ENCODE measurements around the gene TYSND1.
"Not testable (repeated sequence)": the region's sequence is repeated elsewhere in the genome, so short reads cannot be mapped to it uniquely, and the experiment has no call there.

Gene TYSND1

DNA sequence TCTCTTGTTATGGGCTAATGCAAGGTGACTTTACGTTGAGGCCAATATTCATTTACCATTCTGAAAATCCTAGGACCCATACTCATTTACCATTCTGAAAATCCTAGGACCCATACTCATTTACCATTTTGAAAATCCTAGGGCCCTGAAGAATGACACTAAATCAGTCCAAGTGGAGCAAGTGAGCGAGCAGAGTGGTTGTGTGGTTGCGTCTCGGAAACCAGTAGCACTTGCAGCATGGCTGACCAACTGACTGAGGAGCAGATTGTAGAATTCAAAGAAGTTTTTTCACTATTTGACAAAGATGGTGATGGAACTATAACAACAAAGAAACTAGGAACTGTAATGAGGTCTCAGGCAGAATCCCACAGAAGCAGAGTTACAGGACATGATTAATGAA, 16.9 kb upstream of the TYSND1 start:
- peak; percentile 40 for DNase-seq

DNA sequence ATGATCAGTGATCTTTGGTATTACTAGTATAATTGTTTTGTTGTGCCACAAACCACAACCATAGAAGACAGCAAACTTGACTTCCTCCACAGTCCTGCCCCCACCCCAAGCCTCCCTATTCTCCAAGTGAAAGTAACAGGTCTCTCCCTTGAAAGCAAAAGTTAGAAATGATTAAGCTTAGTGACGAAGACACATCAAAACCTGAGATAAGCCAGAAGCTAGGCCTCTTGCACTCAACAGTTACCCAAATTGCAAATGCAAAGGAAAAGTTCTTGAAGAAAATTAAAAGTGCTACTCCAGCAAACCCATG, 16.3 kb upstream of the TYSND1 start:
- peak; percentile 78 for DNase-seq

DNA sequence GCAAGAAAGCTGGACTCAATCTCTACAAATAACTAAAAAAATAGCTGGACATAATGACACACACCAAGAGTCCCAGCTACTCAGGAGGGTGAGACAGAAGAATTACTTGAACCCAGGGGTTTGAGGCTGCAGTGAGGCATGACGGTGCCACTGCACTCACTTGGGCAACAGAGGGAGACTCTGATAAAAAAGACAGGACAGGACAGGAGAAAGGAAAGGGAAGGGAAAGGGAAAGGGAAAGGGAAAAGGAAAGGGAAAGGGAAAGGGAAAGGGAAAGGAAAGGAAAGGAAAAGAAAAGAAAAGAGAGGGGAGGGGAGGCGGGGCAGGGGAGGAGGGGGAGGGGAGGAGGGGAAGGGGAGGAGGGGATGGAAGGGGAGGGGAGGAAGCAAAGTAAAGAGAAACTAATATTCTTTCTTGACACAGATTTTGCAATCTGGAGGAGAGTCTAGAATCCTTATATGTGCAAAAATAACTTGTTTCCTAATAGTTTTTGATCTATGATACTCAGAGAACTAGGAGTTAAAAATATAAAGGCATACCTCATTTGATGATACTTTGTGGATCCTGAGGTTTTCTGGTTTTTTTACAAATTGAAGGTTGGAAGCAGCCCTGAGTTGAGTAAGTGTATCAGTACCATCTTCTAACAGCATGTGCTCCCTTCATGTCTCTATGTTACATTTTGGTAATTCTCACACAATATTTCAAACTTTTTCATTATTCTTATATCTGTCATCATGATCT, 15.8 kb upstream of the TYSND1 start:
- no peak for DNase-seq

DNA sequence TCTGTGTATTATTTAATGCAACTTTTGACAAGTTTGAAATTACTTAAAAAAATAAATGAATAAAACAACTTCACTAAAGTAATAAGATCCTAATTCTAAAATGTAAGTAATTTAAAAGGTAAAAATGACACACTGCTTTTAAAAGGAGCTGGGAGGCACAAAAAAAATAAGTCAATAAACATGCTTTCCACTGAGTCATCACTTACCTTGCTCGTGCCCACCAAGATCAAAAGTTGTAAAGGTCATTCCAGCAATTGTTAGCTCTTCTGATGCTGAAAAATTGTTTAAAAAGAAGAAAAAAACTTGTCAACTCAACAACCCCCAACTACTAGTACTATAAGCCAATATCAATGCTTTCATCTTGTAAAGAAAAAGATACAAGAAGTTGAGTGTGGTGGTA, 14.3 kb upstream of the TYSND1 start:
- DNase-seq, result no peak

DNA sequence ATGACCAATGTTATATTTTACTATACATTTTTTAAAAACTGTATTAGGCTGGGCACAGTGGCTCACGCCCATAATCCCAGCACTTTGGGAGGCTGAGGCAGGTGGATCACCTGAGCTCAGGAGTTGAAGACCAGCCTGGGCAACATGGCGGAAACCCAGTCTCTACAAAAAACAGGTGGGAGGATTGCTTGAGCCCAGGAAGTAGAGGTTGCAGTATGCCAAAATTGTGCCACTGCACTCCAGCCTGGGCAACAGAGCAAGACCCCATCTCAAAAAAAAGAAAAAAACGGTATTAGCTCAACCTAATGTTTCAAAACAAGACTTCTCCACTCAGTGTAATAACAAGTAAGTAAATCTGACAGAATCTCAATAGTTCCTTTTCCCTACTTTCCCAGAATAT, 12.9 kb upstream of the TYSND1 start:
- DNase-seq, result not testable (repeated sequence)

DNA sequence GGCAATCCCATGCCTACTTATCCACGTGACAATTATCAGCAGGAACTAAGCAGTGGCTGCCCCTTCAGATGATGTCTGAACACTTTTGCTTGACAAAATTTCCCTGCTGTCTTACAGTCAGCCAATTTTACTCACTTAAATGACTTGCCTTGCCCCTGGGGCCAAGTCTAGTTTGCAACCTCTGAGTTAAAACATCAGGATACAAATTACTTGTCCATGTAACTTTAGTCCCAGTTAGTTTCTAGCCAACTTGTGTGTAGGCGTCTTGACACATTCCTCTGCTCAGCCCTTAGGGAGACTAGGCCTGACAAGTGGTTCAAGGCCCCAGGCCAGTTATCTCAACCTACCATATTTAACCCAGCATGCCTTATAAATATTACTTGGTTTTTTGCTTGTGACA, 11.6 kb upstream of the TYSND1 start:
- DNase-seq, result no peak

DNA sequence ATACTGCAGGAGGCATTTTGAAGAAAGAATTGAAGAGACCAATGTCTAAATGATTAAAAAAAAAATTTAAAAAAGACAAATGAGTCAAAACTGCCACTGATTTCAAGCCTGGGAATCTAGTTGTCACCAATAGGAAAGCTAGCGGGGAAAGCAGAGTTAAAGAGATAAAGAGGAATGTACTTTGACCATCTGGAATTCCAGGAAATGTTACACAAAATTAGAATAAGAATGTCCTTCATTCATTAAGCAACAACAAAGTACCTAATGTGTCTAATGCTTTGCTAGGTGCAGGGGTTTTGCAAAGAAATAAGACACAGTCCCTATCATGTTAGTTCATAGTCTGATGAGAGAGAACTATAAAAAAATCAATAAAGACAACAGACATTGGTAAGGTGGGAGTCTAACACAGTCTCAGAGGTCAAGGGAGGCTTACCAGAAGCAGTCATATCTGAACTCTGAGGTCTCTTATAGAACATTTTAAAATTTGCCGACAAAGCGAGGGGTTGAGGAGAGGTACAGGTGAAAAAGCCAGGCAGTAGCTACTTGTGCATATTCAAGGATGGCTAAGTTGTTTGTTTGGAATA, 8.8 kb upstream of the TYSND1 start:
- DNase-seq, result no peak

DNA sequence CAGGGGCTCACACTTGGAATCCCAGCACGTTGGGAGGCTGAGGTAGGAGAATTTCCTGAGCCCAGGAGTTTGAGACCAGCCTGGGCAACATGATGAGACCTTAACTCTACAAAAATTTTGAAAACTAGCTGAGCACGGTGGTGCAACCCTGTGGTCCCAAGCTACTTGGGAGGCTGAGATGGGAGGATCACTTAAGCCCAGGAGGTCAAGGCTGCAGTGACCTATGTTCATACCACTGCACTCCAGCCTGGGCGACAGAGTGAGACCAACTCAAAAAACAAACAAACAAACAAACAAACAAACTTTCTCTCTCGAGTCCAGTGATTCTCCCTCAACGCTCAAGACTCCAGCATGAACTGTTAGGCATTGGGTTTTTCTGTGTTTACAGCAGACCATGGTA, 2.0 kb upstream of the TYSND1 start:
- no peak for DNase-seq

DNA sequence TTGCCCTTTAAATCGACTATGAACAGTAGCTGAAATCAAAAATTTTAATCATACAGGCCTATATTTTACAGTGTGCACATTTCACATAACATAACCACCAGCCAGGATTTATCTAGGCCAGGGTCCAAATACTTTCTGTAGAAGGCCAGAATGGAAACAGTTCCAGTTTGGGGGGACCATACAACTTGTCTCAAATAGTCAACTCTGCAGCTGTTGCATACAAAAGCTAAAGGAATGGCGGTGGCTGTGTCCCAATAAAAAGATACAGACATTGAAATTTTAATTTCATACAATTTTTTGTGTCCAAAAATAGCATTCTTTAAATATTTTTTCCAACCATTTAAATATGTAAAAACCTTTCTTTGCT, 742 bp upstream of the TYSND1 start:
- no peak for DNase-seq

DNA sequence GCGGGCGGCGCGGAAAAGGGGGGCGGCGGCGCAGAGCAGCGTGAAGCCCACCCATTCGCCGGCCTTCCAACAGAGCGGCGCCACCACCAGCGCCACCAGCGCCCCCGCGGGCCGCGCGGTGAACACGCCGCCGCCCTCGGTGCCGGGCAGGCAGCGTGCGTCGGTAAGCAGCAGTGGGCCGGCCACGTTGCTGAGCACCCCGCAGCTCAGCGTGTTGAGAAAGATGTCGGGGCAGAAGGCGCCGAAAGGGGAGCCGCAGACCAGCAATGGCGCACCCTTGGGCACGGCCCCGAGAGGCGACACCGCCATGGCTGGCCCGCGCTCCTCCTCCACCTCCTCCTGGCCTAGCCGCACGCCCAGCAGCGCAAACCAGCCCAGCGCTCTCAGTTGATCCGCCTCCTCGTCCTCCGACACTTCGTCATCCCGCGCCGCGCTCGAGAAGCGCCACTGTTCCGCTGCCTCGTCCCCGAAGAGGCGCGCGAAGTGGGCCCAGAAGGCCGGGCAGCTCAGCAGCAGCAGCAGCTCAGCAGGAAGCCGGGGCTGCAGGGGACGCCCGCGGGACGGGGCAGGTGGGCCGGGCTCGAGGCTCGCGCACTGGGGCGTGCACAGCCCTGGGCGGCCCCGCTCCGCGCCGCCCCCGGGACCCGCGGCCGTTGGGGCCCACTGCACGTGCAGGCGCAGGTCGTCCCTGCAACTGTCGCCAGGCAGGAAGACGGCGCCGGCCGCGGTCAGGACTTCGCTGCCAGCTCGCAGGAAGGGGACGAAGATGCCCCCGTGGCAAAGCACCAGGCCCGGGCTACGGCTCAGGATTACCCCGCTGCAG, 623 bp downstream of the TYSND1 start:
- DNase-seq, result peak; percentile 80

DNA sequence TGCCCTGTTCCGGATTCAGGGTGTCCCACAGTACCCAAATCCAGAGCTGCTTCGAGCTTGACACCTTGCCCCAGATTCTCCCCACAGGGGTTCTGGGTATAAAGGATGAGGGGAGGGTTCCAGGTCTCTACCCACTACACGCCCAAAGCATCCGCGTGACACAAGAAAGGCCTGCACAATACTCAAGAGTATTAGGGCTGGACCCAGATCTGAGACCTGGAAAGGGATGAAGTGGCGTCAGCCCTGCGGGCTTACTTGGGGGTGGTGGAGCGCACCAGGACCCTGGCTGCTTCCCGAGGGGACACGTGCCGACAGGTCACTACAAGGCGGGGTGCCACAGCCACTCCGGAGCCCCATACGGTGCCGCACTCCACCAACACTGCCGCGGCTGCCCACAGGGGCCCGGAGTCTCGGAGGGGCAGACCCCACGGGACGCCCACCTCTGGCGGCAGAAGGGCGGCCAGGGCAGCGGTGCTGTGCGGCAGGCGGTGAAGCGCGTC, 1.3 kb downstream of the TYSND1 start:
- DNase-seq, result no peak

DNA sequence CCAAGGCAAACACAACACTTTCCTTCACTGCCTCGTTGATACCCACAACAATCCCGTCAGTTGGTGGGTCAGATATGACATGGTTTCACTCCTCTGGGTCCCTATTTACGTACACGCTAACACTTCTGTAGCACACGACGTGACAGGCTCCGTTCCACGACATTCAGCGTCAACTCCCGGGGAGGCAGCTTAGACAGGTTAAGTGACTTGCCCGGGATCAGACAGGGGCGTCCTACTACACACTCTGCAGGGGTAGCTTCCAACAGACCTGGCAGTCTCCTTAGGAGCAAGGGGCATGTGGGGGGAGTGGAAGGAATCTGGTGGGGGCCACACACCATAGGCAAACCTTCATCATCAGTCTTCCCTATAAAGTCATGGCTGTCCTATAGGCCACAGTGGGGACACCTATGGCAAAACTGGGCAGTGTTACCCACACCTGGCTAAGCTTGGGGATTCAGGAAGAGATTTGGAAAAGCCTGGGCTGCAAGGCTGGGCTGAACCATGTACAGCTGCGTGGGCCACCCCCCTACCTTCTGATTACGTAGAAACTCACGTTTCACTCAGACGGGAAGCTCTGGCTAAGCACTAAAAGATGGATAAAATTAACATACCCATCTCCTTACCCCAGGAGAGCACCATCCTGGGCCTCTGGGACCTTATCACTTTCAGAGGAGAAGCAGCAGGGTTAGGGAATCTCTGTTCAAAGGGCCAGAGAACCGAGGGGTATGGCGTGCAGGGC, 2.0 kb downstream of the TYSND1 start:
- DNase-seq, result no peak

DNA sequence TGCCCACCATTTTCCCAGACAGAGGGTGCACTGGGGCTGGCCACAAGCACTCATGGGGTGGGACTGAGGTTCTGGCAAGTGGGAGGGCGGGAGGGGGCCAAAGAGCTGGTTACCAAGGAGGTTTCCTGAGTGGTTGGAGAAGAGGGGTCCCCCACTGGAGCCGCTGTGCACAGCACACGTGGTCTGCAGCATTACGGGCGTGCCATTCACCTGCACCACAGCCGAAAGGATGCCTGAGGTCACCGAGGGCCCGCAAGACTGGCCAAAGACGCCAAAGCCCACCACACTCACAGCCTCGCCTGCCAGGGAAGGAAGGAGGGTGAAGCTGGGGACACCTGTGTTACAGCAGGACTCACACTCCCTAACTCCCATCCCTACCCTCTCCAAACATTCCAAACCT, 3.9 kb downstream of the TYSND1 start:
- no peak for DNase-seq

DNA sequence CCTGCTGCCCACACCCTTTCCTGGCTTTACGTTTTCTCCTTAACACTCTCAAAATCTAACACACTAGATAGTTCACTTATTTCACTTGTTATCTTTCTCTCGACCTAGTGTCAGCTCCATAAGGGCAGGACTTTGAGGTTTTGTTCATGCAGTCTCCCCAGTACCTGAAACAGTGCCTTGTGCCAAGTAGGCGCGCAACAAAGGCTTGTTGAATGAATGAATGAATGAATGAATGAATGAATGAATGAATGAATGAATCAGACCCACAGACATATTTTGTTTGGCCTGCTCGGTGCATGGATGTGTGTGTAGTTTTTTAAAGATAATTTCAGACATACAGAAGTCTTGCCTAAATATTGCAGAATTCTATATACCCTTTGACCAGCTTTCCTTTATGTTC, 6.2 kb downstream of the TYSND1 start:
- no peak for DNase-seq

DNA sequence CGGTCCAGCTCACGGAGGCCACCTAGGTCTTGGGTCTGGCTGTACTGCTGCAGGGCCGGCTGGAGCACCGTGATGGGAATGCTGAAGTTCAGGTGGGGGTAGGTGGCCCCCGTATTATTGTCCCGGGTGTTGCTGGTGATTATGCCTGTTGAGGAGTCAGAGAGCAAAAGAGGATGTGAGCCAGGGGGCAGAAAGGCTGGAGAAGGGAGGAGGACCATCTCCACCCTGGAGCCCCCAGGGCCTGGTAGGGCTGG, 6.6 kb downstream of the TYSND1 start:
- no peak for DNase-seq

DNA sequence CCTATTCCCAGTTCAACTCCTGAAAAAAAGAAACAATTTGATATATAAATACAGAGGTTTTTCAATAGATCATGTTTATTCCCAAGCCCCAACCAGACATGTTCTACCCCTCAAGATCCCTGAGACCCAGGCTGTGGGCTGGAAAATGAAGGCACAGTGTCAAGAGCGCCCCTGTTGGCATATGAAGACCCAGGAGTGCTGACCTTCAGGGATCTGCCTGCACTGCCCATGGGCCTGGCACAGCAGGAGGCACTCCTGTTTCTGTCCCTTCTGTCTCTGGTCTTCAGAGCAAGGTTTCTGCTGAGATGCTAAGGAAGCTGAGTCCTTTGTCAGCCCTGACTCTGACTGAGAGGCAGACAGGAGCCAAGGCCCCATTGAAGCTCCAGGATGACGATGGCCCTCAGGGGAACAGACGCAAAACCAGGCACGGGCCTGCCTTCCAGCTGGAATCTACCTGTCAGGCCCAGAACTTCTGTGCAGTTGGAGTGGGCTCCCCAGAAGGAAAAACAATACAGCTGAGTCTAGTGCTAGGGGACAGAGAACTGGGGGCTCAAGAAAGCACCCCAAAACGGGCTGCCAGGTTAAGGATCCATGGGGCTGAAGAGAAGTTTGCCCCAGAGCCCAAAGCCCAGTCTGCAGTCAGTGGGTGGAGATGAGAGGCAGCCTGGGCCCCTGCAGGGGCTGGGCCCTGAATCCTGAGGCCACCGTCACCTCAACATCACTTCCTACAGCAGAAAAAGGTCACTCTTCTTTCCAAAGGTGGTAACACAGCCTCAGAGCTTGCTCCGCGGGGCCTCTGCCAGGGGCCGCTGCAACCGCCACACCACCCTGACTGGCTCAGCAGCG, 7.1 kb downstream of the TYSND1 start:
- DNase-seq, result no peak

DNA sequence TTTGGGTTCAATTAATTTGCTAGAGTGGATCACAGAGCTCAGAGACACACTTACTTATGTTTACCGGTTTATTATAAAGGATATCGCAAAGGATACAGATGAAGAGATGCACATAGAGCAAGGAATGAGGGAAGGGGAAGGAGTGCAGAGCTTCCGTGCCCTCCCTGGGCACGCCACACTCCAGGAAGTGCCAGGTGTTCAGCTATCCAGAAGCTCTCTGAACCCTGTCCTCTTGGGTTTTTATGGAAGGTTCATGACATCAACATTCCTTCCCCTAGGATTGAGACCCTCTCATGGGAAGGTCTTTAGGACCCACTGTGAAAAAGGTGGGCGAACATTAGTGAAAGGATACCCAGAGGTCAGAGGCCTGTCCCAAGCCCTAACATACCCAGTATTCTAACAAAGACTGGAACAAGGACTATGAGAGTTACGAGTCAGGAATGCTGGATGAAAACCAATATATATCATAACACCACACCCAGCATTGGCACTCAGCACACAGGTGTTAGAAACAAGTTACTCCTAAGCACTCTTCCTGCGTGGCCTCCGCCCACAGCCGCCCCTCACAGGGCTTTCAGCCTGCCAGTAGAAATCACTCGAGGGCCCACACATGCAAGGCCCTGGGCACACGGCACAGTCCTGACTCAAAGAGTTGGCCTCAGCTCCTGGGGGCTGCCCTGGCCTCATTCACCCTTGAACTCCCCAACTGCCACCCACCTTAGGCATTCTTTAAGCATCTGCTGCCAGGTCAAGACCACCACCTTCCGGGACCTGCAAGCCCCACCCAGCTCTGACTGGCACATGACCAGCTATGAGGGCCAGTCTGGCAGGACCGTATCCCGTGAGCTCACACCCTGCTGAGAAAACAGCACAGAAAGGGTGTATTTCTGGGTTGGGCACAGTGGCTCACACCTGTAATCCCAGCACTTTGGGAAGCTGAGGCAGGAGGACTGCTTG, 8.3 kb downstream of the TYSND1 start:
- no peak for DNase-seq

DNA sequence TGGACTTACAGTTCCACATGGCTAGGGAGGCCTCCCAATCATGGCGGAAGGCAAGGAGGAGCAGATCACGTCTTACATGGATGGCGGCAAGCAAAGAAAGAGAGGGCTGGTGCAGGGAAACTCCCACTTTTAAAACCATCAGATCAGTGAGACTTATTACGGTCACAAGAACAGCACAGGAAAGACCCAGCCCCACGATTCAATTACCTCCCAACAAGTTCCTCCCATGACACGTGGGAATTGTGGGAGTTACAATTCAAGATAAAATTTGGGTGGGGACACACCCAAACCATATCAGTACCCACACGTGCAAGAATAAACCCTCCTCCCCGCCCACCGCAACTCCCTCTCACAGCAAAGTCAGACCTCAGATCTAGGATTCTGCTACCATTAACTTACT, 9.4 kb downstream of the TYSND1 start:
- no peak for DNase-seq

DNA sequence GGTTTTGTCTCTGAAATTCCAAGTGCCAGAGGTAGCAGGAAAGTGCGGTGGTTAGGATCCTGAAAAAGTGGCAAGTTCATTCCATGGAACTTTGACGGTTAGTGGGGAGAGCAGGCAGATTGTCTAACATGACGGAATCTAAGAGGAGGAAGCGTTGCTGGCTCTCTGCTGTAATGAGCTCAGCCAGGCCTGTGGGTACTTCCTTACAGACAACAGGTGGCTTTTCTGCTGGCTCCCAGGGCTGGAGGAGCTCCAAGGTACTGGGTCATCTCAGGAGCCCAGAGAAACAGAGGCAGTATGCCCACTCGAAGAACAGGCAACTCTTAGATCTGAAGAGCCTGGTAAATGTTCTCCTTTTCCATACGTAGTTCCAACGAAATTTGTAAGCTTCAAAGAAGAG, 10.8 kb downstream of the TYSND1 start:
- no peak for DNase-seq

DNA sequence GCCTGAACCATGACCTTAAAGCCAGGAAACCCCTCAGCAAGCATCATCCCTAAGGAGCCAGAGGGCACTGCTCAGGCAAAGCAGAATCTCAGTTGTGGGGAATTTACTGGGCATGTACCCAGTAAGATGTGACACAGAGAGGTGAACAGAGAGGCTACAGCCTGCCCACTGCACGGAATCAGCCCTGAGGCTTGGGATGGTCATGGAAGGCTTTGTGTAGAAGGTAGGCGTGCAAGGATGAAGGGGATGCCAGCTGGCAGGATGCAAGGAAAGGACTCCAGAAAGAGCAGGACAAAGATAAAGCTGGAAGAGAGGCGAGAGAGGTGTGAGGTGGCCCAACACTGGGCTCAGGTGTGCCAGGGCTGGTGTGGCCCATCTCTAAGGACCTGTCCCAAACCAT, 11.5 kb downstream of the TYSND1 start:
- DNase-seq, result no peak

Data from activated CD4-positive, alpha-beta T cell treated with anti-CD3 and anti-CD28 coated beads for 48 hours (primary cell).